OCI-LY7 (cell line): Measurements from ENCODE around the gene BBOX1.

Experiments used
- CTCF ChIP-seq: fragments of 200-600 bp; sonication (generic); conservative IDR thresholded peaks from 2 replicates; pipeline ENCODE4 v1.5.1; 2014; ENCODE audit warnings: mild to moderate bottlenecking, antibody characterized with exemption, low read length, moderate library complexity, mixed read lengths
- EZH2phosphoT487 ChIP-seq: fragments of 200-600 bp; sonication (generic); IDR thresholded peaks from 2 replicates; pipeline ENCODE4 v1.6.1; 2018; ENCODE audit warnings: low read depth, borderline replicate concordance, mild to moderate bottlenecking, mixed run types, antibody characterized with exemption, low read length, moderate library complexity, mixed read lengths

GRCh38 chr11:26994631-26995095 is 46.0 kb upstream of the BBOX1 start:
- TF ChIP-seq CTCF (no peak), EZH2phosphoT487 (no peak)
